K562 (cell line): ENCODE measurements around the gene AKT3. TPM values are rescaled to one million over a fixed set of nuclear protein-coding genes. Genes with fewer than 3 reads are reported as not detected.

Source experiments
- ATAC-seq: fragments of 200-7000 bp; cut with Tn5 transposase; 3 replicates; pipeline ENCODE4 v1.9.1; 2020; ENCODE audit warnings: moderate library complexity
- BruUV-seq: library from RNA; stranded (reverse); fragments of 400-500 nt; replicated peaks from 2 replicates; lab custom pipeline; 2021; lab: Mats Ljungman, UMichigan
- CTCF ChIA-PET: fragments of 300-600 bp; formaldehyde crosslinking; extraction: SDS; loops from one replicate; lab custom pipeline; 2021; ENCODE audit warnings: low intra/inter-chr PET ratio; lab: Yijun Ruan, JAX
- POLR2A ChIA-PET: fragments of 300-600, 350-650 bp; sonication (Branson Sonifier 250); formaldehyde crosslinking; extraction: SDS; loops from one replicate; lab custom pipeline; 2021; ENCODE audit warnings: antibody characterized with exemption, inconsistent platforms; lab: Yijun Ruan, JAX
- DNase-seq, 4 experiments: peaks; one replicate each; pipeline versions ENCODE4 v3.0.0 to v3.0.0-alpha.2; 2011 to 2018; ENCODE audit warnings: low spot score in 3 of 4, mixed read lengths in 3 of 4; ENCODE audit errors: extremely low read depth in 1 of 4
- FAIRE-seq: peaks from 2 replicates; lab custom pipeline; 2011; peaks lifted over from hg19 to GRCh38; lab: Jason Lieb, UNC
- H2AFZ ChIP-seq: 2 replicates; pipeline ENCODE4 v1.6.0; 2011; ENCODE audit warnings: low read depth, low read length, control low read depth, inconsistent platforms
- H3K27ac ChIP-seq: fragments of 200-600 bp; 3 replicates; pipeline ENCODE4 v1.8.0; 2011; ENCODE audit warnings: low read depth, mild to moderate bottlenecking, control low read depth, inconsistent platforms, low read length, moderate library complexity, mixed read lengths; ENCODE audit errors: extremely low read depth
- H3K27me3 ChIP-seq, 2 experiments: fragments of 300-600 bp in 1 of 2; 2 replicates in 1 of 2; 3 replicates in 1 of 2; pipeline versions ENCODE4 v1.6.0 to v1.8.0; 2011; ENCODE audit warnings: inconsistent platforms in 2 of 2, low read length in 2 of 2, mild to moderate bottlenecking in 1 of 2, mixed read lengths in 1 of 2, moderate library complexity in 1 of 2; ENCODE audit not compliant: control insufficient read depth in 2 of 2, insufficient read depth in 2 of 2
- H3K36me3 ChIP-seq: fragments of 300-600 bp; 3 replicates; pipeline ENCODE4 v1.8.0; 2011; ENCODE audit warnings: mild to moderate bottlenecking, low read length, inconsistent platforms; ENCODE audit not compliant: control insufficient read depth, insufficient read depth
- H3K4me1 ChIP-seq, 2 experiments: fragments of 200-600 bp in 1 of 2; replicated peaks in 1 of 2; 2 replicates in 1 of 2; 3 replicates in 1 of 2; pipeline versions ENCODE4 v1.5.1 to v1.8.0; 2011; ENCODE audit warnings: inconsistent platforms in 2 of 2, low read length in 2 of 2, mild to moderate bottlenecking in 1 of 2, mixed read lengths in 1 of 2, moderate library complexity in 1 of 2; ENCODE audit not compliant: control insufficient read depth in 2 of 2, insufficient read depth in 2 of 2
- H3K4me2 ChIP-seq: 2 replicates; pipeline ENCODE4 v1.6.1; 2011; ENCODE audit warnings: low read length, control low read depth, inconsistent platforms, mixed read lengths; ENCODE audit not compliant: insufficient read depth
- H3K4me3 ChIP-seq: fragments of 200-600 bp; sonication (generic), shearing (Covaris generic); 2 replicates; pipeline ENCODE4 v1.5.1; 2016; ENCODE audit warnings: control low read depth, inconsistent platforms
- H3K79me2 ChIP-seq: fragments of 200-600 bp; 3 replicates; pipeline ENCODE4 v1.8.0; 2011; ENCODE audit warnings: low read length, inconsistent platforms; ENCODE audit not compliant: control insufficient read depth, insufficient read depth
- H3K9ac ChIP-seq, 2 experiments: 2 replicates each; pipeline versions ENCODE4 v1.6.0 to v1.6.1; 2011; ENCODE audit warnings: low read depth in 2 of 2, low read length in 2 of 2, control low read depth in 1 of 2, inconsistent platforms in 1 of 2, mild to moderate bottlenecking in 1 of 2, mixed read lengths in 1 of 2; ENCODE audit not compliant: insufficient read depth in 1 of 2
- H3K9me1 ChIP-seq: one replicate; pipeline ENCODE4 v1.6.0; 2011; ENCODE audit warnings: inconsistent platforms, mild to moderate bottlenecking, low read length, moderate library complexity; ENCODE audit not compliant: control insufficient read depth, insufficient read depth
- H3K9me3 ChIP-seq: replicated peaks from 2 replicates; pipeline ENCODE4 v1.5.1; 2011; ENCODE audit warnings: low read depth, low read length, inconsistent platforms; ENCODE audit not compliant: control insufficient read depth, insufficient read depth
- H4K20me1 ChIP-seq: replicated peaks from 2 replicates; pipeline ENCODE4 v1.6.1; 2011; ENCODE audit warnings: low read length, inconsistent platforms, mixed read lengths; ENCODE audit not compliant: control insufficient read depth, insufficient read depth
- RHOXF2B ChIP-seq: fragments of 250-450 bp; sonication (Bioruptor Pico); conservative IDR thresholded peaks from 2 replicates; pipeline ENCODE4 v1.5.1; 2021
- SAFB ChIP-seq: fragments of 200-400 bp; formaldehyde crosslinking; IDR thresholded peaks from 2 replicates; pipeline ENCODE4 v1.6.1; 2017; ENCODE audit warnings: low read depth, low read length, borderline replicate concordance
- STAT6 ChIP-seq: sonication (generic); formaldehyde crosslinking; IDR thresholded peaks from 2 replicates; pipeline ENCODE4 v1.8.1; 2023; ENCODE audit warnings: mild to moderate bottlenecking, missing genetic modification reagents
- ZFX ChIP-seq: sonication (generic); formaldehyde crosslinking; IDR thresholded peaks from 2 replicates; pipeline ENCODE4 v1.8.0; 2022; ENCODE audit warnings: mild to moderate bottlenecking, missing genetic modification reagents, moderate library complexity
- ZNF224 ChIP-seq: sonication (generic); formaldehyde crosslinking; IDR thresholded peaks from 2 replicates; pipeline ENCODE4 v1.8.0; 2022; ENCODE audit warnings: mild to moderate bottlenecking, missing genetic modification reagents
- ZNF512 ChIP-seq: IDR thresholded peaks from 2 replicates; pipeline ENCODE4 v1.6.1; 2016; ENCODE audit warnings: missing genetic modification characterization, missing compliant biosample characterization
- ZNF584 ChIP-seq: fragments of 200-800 bp; sonication (Bioruptor generic); IDR thresholded peaks from 2 replicates; pipeline ENCODE4 v1.6.1; 2016; ENCODE audit warnings: low read depth, mild to moderate bottlenecking, missing genetic modification characterization, missing compliant biosample characterization
- ZNF785 ChIP-seq: fragments of 250-450 bp; sonication (Bioruptor Pico); IDR thresholded peaks from 2 replicates; pipeline ENCODE4 v1.4.0; 2020; ENCODE audit warnings: mild to moderate bottlenecking
- ZNF79 ChIP-seq: fragments of 250-450 bp; sonication (Bioruptor Pico); IDR thresholded peaks from 2 replicates; pipeline ENCODE4 v1.4.0; 2020; ENCODE audit warnings: low read depth, mild to moderate bottlenecking, moderate library complexity
- WGBS: fragments of 100-300 bp; shearing (Covaris generic); methylation state at CpG from one replicate; pipeline ENCODE4 v1.1.6; 2016; ENCODE audit warnings: low coverage, mixed read lengths; ENCODE audit not compliant: insufficient coverage; ENCODE audit errors: missing lambda C conversion rate; 5-methylcytosine and 5-hydroxymethylcytosine counted together
- in situ Hi-C: fragments of 300-500 bp; cut with MboI; formaldehyde crosslinking; loops from 4 replicates; pipeline ENCODE4 v1.15.0; 2018; ENCODE audit warnings: inconsistent platforms, mixed read lengths
- intact Hi-C: fragments of 100-400 bp; cut with micrococcal nuclease; formaldehyde crosslinking; loops from 2 replicates; pipeline ENCODE4 v1.14.2; 2022
- polyA plus RNA-seq, 8 experiments: library from polyadenylated mRNA; depleted of rRNA in 4 of 8; stranded (reverse) in 5 of 8; unstranded in 3 of 8; fragments of >200 nt; fragmentation: Nextera tagmentation in 2 of 8; fragmentation: Illumina TruSeq in 1 of 8; extraction: Ambion mirVana in 2 of 8; extraction: Trizol in 1 of 8; gene quantifications; 2 replicates each; pipeline versions ENCODE4 v1.2.1 to v1.2.3, GENCODE V29; 2011 to 2014; ENCODE audit warnings: inconsistent platforms in 1 of 8, missing spikeins in 1 of 8
- total RNA-seq, 7 experiments: library from RNA; depleted of rRNA in 6 of 7; stranded (reverse); fragments of >200 nt in 6 of 7; fragmentation: Illumina TruSeq in 2 of 7; extraction: Trizol in 2 of 7; gene quantifications; 2 replicates each; pipeline versions ENCODE4 v1.2.1 to v1.2.3, GENCODE V29; 2011 to 2021; ENCODE audit warnings: low replicate concordance in 1 of 7

The AKT3 gene
- total and polyA plus RNA-seq, 9 of the 15 experiments (the other 6 are each of a cell fraction or from before 2014, with no cell fraction given): 0.04 to 0.54 (median 0.18) TPM; not detected in 1

GRCh38 chr1:243667133-243667532, 182.9 kb downstream of the AKT3 start:
- H3K9me3 ChIP-seq: no peaks in the 10 kb centered on the region
- no peak overlapping the region for H3K9ac ChIP-seq
- CTCF ChIA-PET: no interaction called here
- H3K4me1 ChIP-seq: no peaks in the 10 kb centered on the region
- no peaks in the 10 kb centered on the region for H3K79me2 ChIP-seq
- DNase-seq (no peak), FAIRE-seq (no peak), ATAC-seq (no peak)
- H3K4me3 ChIP-seq: no peak overlapping the region
- no peaks in the 10 kb centered on the region for H4K20me1 ChIP-seq
- H3K36me3 ChIP-seq: no peaks in the 10 kb centered on the region
- in situ Hi-C loops: no loop called here
- no peak overlapping the region for H3K27ac ChIP-seq
- no peak overlapping the region for H2AFZ ChIP-seq
- H3K9me1 ChIP-seq: no peaks in the 10 kb centered on the region
- POLR2A ChIA-PET: no interaction called here
- no TSS peak for BruUV-seq
- no peak overlapping the region for H3K4me2 ChIP-seq
- WGBS: 0% methylated on average over 5 of the region's 5 CpGs
- intact Hi-C loops: no loop called here
- no peaks in the 10 kb centered on the region for H3K27me3 ChIP-seq
- TF ChIP-seq RHOXF2B (CRISPR knock-in tag) (no peak), STAT6 (CRISPR knock-in tag) (no peak), ZNF584 (CRISPR knock-in tag) (no peak), ZNF79 (CRISPR knock-in tag) (no peak), ZFX (CRISPR knock-in tag) (no peak), SAFB (no peak), ZNF785 (CRISPR knock-in tag) (no peak), ZNF224 (CRISPR knock-in tag) (no peak), ZNF512 (tag) (no peak)
